GM12873 (cell line): ENCODE measurements around the gene DIDO1.

ENCODE experiments used
- CTCF ChIP-seq: IDR thresholded peaks from 2 replicates; pipeline ENCODE4 v1.5.1; 2012; ENCODE audit warnings: low read depth, mild to moderate bottlenecking, moderate library complexity, low read length, control low read depth; ENCODE audit not compliant: insufficient read depth; ENCODE audit errors: missing control alignments

DIDO1 gene

GRCh38 chr20:62944184-62944583 is 17.9 kb upstream of the DIDO1 start:
- TF ChIP-seq CTCF = no peak

GRCh38 chr20:62943396-62943795 is 17.1 kb upstream of the DIDO1 start:
- TF ChIP-seq CTCF = no peak

- no peak for TF ChIP-seq CTCF
Observed at GRCh38 chr20:62942456-62942855, 16.2 kb upstream of the DIDO1 start.

- TF ChIP-seq CTCF = no peak
Observed at GRCh38 chr20:62941792-62942191, 15.5 kb upstream of the DIDO1 start.

- no peak for TF ChIP-seq CTCF
Observed at GRCh38 chr20:62940875-62941274, 14.6 kb upstream of the DIDO1 start.

- no peak for TF ChIP-seq CTCF
Observed at GRCh38 chr20:62938105-62938888, 12.0 kb upstream of the DIDO1 start, which contains the start of gene GID8. Gene GID8 (plus strand): TSS chr20:62938147. CDS start chr20:62941503, 3,356 bp downstream.

- no peak for TF ChIP-seq CTCF
Observed at GRCh38 chr20:62937268-62938104, 11.2 kb upstream of the DIDO1 start.
